ENCODE results near the gene TARS2.
A peak's percentile ranks its signal among the peaks of the same experiment; 100 is the strongest.

TARS2 gene

DNA sequence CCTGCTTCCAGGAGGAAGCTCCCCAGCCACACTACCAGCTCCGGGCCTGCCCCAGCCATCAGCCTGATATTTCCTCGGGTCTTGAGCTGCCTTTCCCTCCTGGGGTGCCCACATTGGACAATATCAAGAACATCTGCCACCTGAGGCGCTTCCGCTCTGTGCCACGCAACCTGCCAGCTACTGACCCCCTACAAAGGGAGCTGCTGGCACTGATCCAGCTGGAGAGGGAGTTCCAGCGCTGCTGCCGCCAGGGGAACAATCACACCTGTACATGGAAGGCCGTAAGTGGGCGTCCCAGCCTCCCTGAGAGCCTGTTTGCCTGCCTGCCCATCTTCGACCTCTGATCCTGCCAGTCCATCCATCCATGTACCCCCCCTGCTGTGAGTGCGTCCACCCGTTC lies 24.3 kb downstream of the TARS2 start:
- no peak for DNase-seq

DNA sequence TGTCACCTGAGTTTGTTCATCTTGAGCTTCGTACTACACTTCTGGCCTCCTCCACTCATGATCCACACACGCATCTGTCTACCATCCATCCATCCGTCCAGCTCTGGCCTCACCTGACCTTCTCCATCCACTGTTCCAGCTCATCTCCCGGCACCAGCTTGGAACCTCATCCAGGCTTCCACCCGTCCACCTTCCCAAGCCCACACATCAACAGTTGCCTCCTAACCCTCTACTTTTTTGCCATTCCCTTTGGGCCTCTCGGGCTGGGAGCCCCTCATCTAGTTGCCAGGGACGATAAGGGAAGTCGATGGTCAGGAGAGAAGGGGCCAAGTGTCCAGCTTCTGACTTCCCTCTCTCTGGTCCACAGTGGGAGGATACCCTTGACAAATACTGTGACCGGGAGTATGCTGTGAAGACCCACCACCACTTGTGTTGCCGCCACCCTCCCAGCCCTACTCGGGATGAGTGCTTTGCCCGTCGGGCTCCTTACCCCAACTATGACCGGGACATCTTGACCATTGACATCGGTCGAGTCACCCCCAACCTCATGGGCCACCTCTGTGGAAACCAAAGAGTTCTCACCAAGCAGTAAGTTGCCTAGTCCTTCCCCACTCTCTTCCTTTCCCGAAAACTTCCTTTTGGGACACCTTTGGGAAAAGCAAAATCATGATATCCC lies 24.9 kb downstream of the TARS2 start:
- DNase-seq = no peak

DNA sequence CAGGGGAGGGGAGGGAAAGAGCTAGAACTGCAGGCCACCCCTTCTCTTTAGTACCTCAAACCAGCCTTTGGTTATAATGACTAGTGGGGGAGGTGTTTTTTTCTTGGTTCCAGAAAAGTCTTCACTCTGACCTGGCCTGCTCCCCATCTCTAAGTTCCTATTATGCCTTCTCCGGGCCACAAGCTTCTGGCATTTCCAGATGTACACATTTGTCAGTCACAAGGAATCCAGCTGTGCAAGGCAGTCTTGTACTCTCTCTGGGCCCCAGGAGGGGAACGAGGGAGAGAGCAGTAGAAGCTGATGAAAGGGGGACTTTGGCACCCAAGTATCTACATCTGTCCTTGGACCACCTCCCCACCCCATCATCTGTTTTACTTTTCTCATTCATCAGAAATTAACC lies 25.6 kb downstream of the TARS2 start:
- peak; percentile 44 for DNase-seq

DNA sequence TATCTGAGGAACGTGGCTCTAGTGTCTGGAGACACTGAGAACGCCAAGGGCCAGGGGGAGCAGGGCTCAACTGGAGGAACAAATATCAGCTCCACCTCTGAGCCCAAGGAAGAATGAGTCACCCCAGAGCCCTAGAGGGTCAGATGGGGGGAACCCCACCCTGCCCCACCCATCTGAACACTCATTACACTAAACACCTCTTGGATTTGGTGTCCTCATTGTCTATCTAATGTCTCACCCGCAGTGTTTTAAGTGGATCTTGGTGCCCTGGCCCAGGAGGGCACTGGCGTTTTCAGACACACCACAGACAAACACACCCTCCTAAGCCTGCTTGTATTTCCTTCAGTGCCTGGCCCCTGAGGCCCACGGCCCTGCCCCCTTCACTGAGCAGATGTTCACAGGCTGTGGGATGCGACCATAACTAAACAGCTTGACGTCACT lies 26.2 kb downstream of the TARS2 start:
- peak; percentile 15 for DNase-seq

DNA sequence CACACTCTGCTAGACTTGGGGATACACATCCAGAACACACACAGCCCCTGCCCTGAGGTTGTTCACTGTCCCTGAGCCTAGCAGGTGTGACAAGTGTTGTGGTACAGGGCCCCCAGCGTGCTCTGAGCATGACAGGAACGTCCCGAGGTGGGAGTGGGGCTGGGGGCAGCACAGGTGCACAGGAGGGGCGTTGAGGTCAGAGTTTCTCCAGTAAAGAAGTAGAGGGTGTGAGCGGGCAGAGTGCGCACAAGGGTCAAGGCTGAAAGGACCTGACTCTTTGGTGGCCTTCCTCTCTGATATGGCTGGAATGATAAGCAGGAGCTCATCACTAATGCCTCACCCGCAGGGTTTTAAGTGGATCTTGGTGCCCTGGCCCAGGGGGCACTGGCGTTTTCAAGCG lies 27.0 kb downstream of the TARS2 start:
- DNase-seq = no peak

DNA sequence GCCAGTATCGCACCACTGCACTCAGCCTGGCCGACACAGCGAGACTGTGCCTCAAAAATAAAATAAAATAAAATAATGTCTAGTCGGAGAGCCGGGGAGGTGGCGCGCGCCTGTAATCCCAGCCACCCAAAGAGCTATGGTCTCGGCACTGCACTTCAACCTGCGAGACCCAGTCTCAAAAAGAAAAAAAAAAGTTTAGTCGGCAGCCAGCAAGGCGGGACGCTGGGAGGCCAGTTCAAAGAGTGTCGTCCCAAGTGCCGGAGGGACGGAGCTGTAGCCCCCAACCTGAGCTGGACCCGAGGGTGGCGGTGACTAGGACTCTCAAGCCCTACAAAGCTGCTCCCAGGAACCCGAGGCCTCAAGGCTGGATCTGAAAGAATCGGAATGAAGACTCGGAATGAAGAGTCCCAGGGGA lies 27.7 kb downstream of the TARS2 start:
- DNase-seq = no peak

DNA sequence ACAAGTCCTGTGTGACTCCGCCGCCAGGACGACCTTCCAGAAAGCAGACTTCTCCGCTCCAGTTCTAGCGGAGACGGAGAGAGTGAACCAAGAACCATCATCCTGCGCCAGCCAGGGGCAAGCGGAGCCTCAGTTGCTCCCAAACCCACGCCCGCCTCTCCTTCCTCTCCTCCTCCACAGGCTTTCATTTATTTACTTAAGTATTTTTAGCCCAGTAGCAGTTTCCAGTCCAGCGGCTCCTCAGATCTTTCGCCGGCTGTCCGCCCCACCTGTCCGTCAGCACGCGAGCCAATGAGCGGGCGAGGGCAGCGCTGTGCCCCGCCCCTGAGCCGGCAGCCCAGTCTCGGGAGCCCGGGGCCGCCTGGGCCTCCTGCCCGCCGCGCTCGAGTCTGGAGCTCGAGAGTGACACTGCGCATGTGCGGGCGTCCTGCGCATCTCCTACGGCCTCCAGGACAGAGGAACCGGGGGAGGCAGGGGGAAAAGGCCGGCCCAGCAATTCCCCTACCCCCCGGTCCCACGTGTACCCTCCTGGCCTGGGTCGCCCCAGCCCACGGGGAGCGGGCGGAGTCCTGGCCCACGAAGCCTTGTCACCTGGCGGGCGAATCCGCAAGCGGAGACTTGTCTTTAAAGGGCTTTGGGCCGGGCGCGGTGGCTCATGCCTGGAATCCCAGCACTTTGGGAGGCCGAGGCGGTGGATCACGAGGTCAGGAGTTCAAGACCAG lies 28.3 kb downstream of the TARS2 start, which contains the start of gene FALEC:
Gene FALEC, plus strand, starts transcription at position 425 of the 722 bp plus-strand sequence.
- peak; percentile 97 for DNase-seq

DNA sequence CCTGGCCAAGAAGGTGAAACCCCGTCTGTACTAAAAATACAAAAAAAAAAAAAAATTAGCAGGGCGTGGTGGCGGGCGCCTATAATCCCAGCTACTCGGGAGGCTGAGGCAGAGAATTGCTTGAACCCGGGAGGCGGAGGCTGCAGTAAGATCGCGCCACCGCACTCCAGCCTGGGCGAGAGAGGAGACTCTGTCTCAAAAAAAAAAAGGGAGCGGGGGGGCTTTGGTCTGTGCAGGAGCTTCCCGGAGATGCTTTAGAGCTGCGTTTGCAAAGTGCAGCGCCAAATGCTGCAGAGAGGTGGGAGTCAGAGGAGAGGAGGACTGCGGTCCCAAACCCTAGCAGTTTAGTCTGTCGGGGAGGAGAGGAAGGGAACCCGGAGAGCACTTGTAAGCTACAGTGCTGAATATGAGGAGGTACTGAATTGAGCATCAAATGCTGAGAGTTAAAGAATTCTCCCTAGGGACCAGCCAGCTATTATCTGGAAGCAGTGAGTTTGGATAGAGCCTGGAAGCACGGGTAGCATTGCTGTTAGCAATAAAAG lies 28.9 kb downstream of the TARS2 start:
- DNase-seq = peak; percentile 1

DNA sequence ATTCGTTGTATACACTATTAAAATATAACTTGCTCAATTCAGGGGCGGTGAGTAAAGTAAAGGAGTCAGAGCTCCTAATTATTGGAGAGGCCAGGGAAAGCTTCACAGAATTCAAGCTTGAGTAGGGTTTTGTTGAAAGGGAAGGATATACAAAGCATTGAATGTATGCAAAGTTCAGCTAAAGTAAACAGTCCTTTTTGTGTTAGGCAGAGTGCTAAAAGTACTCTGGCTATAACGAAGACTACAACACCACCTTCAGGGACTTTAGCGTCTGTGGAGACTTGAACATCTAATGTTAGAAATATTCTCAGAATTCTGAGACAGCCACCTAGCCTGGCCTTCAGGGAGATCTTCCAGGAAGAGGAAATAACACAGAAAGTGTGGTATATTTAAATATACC lies 29.4 kb downstream of the TARS2 start:
- peak; percentile 22 for DNase-seq

DNA sequence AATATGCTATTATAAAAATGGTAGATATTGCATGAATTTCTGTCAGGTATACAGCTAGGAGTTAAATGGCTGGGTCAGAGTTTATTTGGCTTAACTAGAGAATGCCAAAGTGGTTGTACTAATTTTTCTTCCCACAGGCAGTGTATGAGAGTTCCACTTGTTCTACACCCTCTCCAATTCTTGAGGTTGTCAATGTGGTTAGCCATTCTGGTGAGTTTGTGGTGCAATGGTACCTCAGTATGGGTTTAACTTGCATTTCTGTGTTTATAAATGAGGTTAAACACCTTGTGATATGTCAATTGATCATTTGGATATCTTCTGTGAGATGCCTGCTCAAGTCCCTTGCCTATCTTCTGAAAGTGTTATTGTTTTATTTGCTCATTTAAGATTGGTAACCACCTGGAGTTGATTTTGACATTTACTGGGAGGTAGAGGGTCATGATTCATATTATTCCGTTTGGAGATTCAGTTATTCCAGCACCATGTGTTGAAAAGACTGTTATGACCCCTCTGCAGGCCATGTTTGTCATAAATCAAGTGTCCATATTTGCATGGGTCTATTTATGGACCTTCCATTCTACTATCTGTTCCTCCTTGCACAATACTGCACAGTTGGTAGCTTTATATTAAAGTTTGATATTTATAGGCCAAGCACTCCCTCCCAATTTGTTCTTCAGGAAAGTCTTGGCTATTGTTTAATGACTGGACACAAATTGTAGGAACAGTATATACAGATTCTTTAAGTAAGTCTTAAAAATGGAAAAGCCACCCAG lies 34.2 kb downstream of the TARS2 start:
- DNase-seq = no peak

DNA sequence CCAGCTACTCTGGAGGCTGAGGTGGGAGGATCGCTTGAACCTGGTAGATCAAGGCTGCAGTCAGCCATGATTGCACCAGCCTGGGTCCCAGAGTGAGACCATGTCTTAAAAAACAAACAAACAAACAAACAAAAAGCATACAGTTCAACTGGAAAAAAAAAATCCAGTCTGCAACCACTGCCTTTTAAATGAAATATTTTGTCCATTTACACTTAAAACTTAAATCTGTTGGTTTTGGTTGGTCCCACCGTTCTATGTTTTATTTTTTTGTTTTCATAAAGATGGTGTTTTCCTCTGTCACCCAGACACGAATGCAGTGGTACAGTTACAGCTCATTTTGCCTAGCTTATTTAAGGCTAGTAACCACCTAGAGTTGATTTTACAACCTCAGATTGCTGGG lies 38.1 kb downstream of the TARS2 start:
- DNase-seq = no peak

DNA sequence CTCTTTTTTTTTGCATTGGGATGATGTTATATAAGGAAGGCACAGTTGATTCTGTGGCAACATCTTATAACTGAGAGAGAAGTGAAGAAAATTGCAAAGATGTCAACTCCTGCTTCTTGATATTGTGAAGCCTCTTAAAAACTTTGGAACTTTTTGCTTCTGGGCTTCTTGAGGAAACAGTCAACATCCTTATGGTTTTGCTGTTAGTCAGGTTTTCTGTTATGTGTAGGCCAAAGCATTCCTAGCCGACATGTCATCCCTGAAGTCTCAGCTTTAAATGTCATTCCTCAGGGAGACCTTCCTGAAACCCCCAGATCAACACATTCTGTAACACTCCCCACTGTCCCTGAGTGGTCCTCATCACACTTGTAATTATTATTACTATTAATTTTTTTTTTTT lies 41.0 kb downstream of the TARS2 start:
- peak; percentile 74 for DNase-seq

DNA sequence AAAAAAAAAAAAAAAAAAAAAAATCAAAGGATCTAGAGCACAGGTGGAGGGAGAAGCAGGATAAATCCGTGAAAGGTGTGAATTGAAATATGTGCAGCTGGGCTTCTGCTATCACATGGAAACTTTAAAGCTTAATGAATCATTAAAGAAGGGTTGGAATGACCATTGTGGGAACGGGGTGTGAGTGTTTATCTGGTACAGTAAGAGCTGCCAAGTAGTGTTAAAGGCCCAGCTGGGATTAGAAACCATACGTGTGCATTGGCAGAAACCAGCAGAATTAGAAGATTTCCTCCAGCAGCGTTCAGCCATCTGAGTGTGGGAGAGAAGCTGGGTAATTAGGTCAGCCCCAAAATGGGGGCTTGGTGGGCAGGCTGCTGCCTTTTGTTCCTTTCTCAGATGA lies 41.8 kb downstream of the TARS2 start:
- DNase-seq = peak; percentile 85

DNA sequence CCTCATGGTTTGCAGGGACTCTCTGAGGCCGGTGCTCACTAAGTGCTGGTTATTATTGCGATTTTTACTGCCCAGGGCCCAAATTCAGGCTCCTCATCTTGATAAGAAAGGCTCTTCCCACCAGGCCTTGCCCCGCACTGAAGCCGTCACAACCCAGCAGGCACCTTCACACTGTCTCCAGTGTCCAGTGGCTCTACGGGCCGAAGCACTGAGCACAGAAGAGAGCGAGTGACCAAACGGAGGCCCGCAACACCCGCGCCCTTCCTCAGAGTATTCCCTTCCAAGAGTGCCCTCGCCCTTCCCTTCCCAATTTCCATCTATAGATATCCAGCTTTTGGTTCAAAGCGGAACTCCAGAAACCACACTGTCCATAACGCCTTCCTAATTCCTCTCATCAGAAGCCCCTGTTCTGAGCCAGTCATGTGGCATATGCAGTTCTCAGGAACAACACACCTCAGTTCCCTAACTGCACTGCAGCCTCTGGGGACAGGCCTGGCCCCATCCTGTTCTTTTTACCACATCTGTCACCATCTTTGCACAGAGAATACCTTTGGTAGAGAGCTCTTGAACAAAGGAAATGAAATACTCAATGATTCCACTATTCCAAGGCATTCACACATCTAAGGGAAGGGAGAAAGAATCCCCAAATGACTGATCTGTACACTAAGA lies 43.4 kb downstream of the TARS2 start:
- no peak for DNase-seq

DNA sequence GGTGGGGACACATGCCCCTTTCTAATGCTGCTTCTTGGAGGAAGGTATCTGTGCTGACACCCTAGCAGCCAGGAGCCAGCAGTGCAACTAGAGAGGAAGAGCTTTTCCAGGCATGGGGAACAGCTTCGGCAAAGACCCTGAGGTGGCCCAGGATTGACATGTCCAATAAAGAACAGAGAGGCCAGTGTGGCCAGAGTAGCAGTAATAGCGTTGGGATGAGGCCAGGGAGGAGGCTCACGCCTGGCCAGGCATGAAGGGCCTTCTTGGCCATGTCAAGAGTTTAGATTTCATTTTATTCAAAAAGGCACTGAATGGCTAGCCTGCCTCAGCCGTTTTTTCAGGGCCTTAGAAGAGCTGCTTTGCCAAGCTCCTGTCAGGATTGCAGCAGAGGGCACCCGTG lies 45.6 kb downstream of the TARS2 start:
- DNase-seq = no peak

DNA sequence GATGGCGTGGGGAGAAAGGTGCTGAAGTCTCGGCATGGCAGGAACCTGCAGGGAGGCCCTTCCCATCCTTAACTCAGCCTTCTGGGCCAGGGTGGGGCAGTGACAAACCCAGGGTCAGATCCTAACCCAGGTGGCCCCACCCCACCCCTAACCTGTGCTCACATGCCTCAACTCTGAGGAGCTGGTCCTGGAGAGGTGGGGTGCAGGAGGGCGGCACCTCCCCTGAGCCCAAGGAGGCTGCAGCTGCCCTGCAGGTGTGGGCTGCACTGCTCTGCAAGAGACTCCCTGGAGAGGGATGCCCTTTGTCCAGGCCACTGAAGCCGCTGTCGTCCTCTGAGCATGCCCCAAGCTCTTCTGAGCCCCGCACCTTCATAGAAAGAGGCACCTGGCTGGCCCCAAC lies 46.8 kb downstream of the TARS2 start:
- no peak for DNase-seq

DNA sequence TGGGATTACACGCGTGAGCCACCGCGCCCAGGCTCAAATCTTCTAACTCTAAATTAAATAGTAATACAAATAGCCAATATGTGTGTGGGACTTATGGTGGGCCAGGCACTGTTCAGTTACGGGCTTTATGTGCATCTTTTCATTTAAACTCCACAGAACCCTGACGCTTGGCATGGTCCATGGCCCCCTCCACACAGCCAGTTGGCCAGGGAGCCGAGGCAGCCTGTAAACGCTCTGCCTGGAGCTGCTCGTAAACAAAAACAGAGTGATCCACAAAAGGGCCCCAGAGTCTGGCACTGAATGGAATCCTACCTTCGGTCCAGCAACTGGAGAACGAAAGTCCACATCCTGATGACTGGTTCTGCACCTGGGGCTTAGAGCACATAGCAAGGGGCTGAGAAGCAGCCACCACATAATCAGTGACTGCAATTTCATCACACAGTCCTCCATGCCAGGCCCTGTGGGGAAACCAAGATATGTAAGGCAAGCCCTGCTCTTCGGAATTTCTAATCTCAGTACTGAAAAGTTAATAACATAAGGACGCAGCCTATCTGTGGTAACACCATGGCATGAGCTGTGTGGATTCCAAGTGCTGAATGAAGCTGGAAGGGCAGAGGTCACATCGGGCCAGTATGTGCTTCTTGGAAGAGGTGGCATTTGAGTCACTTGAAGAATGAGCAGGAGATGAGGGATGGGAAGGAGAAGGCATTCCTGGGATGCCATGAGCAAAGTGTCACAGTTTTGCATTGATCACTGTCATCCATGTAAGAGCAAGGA lies 48.5 kb downstream of the TARS2 start:
- DNase-seq = peak; percentile 34

DNA sequence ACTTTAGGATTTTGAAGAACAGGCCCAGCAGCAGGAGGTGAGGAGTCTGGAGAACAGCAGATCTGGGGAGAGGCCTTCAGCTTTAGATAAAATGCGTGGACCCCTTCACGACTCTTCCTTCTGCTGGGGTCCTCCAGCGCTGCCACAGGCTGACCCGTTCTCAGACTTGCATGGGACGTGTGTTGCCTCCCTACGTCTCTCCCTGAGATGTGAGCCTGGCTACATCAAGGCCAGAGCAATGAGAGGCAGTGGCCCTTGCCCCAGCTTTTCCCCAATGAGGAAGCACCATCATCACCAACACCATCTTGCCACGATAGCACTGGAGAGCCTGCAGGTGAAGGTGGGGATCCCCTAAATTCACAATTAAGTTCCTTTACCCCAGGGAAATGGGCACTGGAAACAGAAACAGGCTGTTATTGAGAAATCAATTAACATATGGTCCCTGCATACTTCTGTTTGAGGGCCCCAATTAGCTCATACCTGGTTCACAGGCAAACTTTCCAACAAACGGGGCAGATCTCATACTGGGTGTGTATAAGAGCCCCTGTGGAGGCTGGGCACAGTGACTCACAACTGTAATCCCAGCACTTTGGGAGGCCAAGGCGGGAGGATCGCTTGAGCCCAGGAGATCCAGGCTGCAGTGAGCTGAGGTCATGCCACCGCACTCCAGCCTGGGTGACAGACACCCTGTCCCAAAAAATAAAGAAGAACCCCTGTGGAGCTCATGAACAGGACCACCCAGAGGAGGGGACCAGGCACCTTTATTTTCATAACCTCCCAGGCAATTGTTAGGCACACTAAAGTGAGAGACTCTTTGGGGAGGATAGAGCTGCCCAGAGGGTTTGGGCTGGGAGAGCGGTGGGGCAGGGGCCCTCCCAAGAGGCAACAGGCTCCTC lies 49.9 kb downstream of the TARS2 start:
- no peak for DNase-seq

DNA sequence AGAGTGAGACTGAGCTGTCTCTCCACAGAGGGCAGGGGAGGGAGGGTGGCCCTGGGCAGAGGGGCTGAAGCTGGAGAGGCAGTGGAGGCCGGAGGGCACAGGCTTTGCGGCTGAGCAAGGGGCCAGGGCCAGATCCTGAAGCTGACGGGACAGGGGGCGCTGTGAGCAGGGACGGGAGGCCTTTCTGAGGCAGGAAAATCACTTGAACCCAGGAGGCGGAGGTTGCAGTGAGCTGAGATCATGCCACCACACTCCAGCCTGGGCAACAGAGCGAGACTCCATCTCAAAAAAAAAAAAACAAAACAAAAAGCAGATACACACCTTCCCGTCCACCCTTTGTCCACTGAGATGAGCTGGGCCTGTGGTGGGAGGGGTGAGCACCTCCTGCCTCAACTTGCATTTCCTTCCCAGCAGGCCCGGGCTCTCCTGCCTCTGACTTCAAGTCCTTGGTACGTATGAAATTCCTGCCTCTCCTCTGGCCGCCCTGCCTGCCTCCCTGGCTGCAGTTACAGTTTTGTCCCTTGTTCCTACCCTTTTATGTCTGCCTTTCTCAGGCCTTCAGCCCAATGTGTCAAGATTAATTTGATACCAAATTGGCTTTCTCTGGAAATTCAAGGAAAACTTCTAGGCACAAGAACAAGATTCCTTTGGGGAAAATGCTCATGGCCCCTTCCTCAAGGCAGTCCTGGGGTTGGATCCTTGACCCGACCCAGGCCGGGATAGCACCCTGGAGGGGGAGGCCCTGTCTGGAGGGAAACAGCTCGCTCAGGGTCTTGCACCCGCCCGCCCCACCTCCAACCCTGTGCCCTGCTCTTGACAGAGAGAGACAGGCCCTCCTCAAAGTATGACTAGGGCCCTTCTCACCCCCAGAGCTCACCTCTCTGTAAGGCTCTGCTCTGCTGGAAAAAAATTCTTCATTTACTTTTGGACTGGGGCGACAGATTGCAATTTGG lies 50.8 kb downstream of the TARS2 start:
- peak; percentile 54 for DNase-seq

Measured in HCEC 1CT (cell line).